Sigmoid colon (tissue), 4 donors: ENCODE measurements around the gene ARHGEF7.

Experiments used
- EP300 ChIP-seq, 4 donors: sonication (generic); formaldehyde crosslinking; IDR thresholded peaks; one replicate each; pipeline ENCODE4 v1.6.1; 2017; ENCODE audit warnings: antibody characterized with exemption in 4 of 4
- POLR2A ChIP-seq, 2 donors: fragments of 450-650 bp; IDR thresholded peaks; one replicate each; pipeline ENCODE4 v1.6.1; 2016; ENCODE audit warnings: antibody characterized with exemption in 2 of 2, mild to moderate bottlenecking in 2 of 2, moderate library complexity in 2 of 2
- POLR2AphosphoS5 ChIP-seq, 4 donors: sonication (generic); formaldehyde crosslinking; IDR thresholded peaks; one replicate each; pipeline ENCODE4 v1.6.1; 2017; ENCODE audit warnings: antibody characterized with exemption in 4 of 4
- TF ChIP-seq, protein P1 (sequence below), 4 experiments: fragments of 450-650 bp in 3 of 4; fragments of 200-600 bp in 1 of 4; IDR thresholded peaks; one replicate each; pipeline ENCODE4 v1.5.1; 2016 to 2019; ENCODE audit warnings: antibody characterized with exemption in 4 of 4, mild to moderate bottlenecking in 3 of 4, moderate library complexity in 2 of 4

DNA sequence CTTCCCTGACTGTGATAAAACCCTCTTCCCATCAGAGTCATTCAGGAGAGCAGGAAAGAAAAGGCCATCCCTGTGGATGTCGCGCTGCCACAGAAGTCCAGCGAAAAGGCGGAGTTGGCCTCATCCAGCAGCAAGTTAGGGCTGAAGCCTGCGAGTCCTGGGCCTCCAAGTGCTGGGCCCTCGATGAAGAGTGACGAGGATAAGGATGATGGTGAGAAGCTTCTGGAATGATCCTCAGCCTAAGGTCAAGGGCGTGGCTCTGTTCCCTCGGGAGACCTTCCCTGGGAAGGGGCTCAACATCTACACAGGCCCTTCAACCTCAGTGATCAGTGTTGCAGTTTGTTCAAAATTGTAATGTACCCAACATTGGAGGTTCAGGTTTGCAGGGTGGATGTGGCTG is 227.6 kb downstream of the ARHGEF7 start:
- TF ChIP-seq, protein P1, sequence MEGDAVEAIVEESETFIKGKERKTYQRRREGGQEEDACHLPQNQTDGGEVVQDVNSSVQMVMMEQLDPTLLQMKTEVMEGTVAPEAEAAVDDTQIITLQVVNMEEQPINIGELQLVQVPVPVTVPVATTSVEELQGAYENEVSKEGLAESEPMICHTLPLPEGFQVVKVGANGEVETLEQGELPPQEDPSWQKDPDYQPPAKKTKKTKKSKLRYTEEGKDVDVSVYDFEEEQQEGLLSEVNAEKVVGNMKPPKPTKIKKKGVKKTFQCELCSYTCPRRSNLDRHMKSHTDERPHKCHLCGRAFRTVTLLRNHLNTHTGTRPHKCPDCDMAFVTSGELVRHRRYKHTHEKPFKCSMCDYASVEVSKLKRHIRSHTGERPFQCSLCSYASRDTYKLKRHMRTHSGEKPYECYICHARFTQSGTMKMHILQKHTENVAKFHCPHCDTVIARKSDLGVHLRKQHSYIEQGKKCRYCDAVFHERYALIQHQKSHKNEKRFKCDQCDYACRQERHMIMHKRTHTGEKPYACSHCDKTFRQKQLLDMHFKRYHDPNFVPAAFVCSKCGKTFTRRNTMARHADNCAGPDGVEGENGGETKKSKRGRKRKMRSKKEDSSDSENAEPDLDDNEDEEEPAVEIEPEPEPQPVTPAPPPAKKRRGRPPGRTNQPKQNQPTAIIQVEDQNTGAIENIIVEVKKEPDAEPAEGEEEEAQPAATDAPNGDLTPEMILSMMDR (IDR thresholded peaks at IDR 0.05) = no peak
- TF ChIP-seq POLR2A (IDR thresholded peaks at IDR 0.05) (no peak), EP300 (IDR thresholded peaks at IDR 0.05) (no peak), POLR2AphosphoS5 (IDR thresholded peaks at IDR 0.05) (no peak)
